HG03571 (cell line): ENCODE measurements around the gene FKBP2.

Source experiments
- ATAC-seq: cut with Tn5 transposase; IDR thresholded peaks from one replicate; pipeline ENCODE4 v1.9.1; 2021; ENCODE audit not compliant: unreplicated experiment

Gene FKBP2

DNA sequence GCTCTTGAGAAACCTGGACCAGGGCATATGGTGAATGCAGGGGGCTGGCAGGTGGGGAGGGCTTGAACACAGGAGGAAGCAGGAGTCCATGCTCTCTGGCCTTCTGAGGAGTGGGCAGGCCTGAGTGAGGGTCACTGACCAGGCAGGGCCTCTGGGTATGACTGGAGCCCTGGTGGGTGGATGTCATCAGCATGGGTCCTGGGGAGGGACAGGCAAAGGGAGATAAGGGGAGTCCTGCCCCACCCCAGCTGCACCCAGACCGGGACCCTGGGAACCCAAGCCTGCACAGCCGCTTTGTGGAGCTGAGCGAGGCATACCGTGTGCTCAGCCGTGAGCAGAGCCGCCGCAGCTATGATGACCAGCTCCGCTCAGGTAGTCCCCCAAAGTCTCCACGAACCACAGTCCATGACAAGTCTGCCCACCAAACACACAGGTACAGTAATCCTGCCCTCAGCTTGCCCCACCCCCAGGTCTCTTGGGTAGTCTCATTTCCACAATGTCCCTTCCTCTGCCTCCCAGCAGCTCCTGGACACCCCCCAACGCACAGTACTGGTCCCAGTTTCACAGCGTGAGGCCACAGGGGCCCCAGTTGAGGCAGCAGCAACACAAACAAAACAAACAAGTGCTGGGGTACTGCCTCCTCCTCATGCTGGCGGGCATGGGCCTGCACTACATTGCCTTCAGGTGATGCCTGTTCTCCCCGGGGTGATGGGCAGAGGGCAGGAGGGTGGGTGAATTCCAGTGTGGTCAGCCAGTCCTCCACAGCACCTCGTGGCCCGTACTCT lies 8.5 kb upstream of the FKBP2 start:
- no peak for ATAC-seq

DNA sequence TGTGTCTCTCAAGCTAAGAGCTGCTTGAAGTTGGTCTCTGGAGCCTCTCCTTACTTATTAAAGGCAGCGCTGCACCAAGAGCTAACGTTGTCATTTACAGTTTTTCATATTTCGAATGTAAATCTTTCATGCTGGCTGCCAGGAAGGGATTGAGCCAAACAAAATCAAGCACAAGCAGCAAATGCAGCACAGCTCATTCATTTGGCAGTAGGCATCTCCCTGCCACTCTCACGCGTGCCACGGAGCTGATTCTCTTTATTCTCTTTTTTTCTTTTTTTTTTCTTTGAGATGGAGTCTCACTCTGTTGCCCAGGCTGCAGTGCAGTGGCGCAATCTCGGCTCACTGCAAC lies 8.0 kb upstream of the FKBP2 start:
- no peak for ATAC-seq

DNA sequence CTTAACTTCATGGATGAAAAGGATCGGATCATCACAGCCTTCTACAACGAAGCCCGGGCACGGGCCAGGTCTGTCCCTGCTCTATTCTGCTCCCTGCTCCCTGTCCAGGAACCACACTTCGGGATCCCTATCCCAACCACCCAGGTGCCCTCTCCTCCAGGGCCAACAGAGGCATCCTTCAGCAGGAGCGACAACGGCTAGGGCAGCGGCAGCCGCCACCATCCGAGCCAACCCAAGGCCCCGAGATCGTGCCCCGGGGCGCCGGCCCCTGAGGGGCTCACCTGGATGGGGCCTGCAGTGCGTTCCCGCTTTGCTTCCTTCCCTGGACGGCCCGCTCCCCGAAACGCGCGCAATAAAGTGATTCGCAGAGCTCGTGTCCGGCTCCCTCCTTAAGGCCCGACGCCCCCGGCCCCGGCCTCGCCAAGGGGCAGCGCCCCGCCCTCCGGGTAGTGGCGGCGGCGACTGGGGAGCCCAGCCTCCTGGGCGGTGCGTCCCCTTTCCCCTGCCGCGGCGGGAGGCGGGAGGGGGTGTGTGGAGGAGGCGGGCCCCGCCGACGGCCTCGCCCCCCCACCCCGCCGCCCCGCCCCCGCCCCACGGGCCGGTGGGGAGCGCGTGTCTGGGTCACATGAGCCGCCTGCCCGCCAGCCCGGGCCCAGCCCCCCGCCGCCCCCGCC lies 6.8 kb upstream of the FKBP2 start, which contains the start of gene VEGFB:
TSS of gene VEGFB (plus strand) at position 672 of the 674 bp plus-strand sequence. CDS start 250 bp downstream, outside the sequence.
- peak; percentile 27 for ATAC-seq

DNA sequence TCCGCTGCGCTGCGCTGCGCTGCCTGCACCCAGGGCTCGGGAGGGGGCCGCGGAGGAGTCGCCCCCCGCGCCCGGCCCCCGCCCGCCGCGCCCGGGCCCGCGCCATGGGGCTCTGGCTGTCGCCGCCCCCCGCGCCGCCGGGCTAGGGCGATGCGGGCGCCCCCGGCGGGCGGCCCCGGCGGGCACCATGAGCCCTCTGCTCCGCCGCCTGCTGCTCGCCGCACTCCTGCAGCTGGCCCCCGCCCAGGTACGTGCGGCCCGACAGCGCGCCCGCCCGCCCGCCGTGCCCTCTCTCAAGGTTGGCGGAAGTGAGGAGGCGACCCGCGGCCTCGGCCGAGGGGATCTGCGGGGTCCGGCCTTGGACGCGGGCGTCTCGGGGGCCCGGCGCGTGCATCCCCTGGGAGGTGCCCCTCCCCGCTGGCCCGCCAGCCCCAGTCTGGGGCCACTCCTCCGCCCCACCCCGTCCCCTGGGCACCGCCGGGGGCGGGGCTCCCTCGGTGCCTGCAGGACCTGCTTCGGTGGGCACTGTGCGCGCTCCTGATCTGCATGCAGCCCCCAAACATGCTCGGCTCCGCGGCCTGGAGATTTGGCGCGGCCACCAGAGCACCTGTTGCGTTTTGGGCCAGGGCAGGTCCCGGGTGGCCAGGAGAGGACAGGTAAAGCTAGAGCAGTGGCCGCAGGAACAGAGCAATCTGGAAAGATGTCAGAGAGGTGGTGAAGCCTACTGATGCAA lies 6.1 kb upstream of the FKBP2 start:
- ATAC-seq, result peak; percentile 10

DNA sequence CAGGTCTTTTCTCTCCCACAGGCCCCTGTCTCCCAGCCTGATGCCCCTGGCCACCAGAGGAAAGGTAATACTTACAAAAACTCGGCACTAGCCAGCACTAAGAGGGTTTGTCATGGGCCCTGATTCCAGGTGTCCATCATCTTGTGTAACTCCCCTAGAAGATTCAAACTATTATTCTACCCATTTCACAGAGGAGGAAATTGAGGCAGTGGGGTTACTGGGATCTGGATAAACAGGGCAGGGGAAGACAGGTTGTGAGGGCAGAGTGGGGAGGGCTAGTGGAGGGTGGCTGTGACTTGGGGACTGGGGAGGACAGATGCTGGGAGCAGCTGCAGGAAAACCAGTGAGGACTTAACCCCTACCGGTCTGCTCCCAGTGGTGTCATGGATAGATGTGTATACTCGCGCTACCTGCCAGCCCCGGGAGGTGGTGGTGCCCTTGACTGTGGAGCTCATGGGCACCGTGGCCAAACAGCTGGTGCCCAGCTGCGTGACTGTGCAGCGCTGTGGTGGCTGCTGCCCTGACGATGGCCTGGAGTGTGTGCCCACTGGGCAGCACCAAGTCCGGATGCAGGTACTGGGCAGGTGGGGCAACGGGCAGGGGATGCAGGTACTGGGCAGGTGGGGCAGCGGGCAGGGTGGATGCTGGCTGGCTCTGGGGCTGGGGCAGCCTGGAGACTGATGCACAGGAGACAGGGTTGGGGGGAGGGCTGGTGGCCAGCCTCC lies 5.3 kb upstream of the FKBP2 start:
- ATAC-seq, result no peak

DNA sequence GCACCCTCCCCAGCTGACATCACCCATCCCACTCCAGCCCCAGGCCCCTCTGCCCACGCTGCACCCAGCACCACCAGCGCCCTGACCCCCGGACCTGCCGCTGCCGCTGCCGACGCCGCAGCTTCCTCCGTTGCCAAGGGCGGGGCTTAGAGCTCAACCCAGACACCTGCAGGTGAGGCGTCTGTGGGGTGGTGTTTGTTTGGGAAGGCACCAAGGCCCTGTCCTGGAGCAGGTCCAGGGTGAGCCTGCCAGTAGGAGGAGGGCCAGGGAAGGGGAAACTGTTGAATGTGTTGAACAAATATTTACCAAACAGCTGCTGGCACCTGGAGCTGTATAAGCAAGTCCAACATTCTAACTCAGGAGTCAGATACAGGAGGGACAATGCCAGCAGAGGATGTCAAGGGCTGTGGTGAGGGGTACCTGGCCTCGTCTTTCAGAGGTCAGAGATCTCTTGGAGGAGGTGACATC lies 3.4 kb upstream of the FKBP2 start:
- no peak for ATAC-seq

DNA sequence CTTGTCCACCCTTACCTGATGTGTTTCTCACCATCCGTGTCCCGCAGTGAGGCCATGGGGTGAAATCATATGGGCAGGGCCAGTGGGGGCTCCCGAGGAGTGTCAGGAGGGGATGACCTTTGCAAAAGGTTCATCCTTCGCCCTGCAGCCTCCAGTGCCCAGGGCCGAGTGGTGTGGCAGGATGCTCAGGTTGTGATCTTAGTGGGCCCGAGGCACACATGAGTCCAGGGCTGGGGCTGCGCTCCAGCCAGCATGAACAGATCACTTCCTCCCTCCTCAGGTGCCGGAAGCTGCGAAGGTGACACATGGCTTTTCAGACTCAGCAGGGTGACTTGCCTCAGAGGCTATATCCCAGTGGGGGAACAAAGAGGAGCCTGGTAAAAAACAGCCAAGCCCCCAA lies 2.8 kb upstream of the FKBP2 start:
- ATAC-seq, result no peak

DNA sequence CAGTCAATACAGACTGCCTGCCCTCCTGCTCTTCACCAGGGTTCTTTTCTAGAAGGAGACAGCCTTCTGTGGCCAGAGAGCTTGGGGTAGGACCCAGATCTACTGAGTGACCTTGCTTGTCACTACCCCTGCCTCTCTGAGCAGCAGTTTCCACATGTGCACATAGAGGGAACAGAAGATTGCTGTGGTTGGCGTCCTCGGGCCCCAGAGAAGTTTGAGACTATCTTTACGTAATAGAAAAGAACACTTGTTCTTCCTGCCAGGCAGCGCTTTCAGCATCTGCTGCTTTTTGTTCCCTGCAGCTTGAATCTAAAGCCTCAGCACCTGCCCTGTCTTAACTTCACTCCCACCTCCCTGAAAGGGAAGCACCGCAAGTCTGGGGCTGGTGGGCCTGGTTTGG lies 1.9 kb upstream of the FKBP2 start:
- no peak for ATAC-seq

DNA sequence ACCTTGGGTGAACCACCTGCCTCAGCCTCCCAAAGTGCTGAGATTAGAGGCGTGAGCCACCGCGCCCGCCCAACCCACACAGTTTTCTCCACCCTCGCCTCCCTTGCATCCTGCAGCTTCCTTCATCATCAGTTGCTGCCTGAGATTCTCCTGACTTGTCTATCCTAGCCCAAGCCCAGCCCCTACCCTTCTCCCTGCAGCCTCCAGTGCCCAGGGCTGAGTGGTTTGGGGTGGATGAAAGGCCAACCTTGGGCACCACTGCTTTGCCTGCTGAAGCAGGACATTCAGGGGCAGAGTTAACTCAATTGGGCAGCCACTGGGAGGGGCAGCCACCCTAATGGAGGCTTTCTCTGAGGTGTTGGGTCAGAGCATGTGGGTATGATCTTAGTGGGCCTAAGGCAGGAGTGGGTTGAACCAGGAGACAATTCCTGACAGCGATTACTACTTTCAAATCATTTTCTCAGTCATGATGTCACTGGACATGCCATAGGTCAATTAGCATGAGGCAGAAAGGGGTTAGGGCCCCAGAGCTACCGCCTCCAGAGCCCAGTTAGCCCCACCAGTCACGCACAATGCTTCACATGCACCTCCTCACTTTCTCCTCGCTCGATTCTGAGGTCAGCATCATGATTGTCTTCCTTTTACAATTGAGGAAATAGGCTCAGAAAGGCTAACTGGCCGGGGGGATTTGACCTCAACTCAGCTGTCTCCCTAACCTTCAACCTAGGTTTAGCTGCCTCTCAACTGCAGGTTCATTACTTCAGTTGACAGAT lies 1.0 kb upstream of the FKBP2 start:
- ATAC-seq, result no peak

DNA sequence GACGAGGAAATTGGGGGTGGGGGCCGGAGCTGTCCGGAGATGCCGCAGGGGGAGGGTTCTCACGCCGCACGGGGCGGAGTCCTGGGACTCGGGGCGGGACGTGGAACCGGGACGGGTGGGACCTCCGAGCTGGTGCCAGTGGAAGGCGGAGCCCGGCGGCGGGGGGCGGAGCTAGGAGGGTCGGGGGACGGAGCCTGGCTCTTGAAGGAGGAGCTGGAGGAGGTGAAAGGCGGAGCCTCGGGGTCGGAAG lies 271 bp downstream of the FKBP2 start:
- ATAC-seq, result peak; percentile 54

DNA sequence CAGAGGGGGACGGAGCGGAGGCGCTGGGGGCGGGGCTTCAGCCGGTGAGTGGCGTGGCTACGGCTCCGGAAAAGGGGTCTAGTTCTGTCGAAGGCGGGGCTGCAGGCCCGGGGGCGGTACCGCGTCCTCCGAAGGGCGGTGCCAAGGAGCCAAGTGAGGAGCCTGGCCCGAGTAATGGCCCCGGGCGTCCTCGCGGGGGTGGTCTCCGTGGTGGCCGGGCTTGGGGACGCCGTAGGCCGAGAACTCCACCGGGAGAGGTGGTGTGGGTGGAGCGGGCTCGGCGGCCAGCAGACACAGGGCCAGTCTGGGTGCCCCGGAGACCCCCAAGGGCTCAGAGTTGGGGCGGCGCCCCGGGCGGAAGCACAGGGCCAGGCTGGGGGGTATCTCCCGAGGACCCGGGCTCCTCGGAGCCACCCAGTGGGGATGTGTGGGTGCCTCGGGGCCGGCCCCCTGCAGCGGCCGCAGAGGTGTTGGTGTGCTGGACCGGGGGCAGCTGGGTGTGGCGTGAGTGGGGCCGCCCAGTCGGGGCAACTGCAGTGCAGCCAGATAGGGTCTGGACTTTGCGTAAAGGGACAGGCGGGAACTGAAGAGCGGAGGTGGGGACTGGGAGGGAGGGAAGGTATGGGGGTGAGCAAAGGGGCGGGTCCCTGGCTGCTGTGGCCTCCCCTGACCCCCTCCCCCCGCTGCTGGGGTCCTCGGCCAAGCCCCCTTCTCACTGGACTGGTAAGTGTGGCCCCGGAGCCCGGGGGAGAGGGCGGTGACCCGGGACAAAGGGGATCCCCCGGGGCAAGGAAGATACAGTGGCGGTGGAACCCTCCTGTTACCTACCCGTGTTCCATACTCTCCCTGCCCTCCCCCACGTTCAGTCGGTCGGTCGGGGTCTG lies 838 bp downstream of the FKBP2 start:
- peak; percentile 44 for ATAC-seq

DNA sequence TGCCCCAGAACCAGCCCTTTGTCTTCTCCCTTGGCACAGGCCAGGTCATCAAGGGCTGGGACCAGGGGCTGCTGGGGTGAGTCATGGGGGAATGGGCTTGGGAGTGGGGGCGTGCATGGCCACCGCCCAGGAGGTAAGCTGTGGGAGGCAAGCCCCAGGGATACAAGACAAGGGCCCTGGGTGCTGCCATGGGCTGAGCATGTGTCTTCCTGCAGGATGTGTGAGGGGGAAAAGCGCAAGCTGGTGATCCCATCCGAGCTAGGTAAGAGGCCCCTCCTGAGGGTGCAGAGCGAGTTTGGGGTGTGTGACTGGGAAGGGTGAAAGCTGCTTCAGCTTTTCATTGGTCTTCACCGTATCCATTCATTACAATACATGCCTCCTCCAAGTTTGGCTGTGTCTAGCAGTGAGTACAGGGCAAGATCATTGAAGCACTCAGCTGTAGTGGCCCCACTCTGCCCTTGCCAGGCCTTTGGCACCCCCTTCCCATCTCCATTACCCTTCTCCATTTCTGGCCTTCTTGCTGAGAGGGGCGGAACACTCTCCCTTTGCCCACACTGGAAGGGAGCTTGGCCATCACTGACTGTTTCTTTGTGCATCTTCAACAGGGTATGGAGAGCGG lies 2.5 kb downstream of the FKBP2 start:
- ATAC-seq, result no peak

DNA sequence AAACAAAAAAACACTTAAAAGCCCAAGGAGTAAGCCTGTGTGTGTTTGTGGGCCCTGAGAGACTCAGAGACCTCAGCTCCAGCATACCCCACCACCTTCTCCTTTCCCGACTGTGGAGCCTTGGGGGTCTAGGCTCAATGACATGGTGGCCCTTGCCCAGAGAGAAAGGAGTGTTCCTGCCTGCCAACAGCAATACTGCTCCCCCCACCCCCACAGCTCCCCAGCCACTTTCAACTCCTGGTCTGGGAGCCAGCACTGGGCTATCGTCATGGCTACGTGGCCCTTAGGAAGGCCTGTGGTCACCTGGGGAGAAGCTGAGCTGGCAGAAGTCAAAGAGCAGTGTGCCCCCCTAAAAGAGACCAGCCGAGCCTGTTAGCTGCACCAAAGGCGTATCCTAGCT lies 3.2 kb downstream of the FKBP2 start:
- ATAC-seq, result no peak

DNA sequence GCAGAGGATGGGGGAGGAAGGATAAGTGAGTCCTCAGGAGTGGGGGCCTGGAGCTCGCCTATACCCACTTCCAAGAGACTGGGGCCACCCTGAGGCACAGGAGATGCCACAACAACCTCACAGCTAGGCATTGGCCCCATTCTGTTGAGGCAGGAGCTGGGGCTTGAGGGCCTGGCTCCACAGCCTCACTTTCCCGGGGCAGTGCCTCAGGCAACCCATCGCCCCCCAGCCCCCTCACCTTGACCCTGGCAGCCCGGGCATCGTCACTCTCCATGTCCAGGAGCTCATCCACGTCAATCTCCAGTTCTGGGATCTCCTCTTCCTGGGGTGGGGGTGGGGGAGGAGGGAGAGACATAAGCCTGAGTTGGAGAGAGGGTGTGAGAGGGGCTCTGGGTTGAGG lies 4.1 kb downstream of the FKBP2 start:
- no peak for ATAC-seq

DNA sequence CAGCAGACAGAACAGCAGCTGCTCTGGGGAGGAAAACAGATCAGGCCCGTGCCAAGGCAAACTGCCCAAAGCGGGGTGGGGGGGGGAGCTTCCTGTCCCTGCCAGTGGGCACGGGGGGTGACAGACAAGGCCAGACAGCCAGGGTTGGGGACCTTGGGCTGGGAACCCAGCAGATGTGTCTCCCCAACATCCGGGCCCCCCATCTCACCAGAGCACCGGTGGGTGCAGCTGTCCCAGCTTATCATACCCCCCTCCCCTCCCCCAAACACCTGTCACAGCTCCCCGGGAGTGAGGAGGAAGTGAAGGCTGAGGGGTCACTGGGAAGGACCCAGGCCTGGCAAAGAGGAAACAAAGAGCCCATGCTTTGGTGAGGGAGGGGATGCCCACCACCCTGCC lies 4.5 kb downstream of the FKBP2 start:
- no peak for ATAC-seq

DNA sequence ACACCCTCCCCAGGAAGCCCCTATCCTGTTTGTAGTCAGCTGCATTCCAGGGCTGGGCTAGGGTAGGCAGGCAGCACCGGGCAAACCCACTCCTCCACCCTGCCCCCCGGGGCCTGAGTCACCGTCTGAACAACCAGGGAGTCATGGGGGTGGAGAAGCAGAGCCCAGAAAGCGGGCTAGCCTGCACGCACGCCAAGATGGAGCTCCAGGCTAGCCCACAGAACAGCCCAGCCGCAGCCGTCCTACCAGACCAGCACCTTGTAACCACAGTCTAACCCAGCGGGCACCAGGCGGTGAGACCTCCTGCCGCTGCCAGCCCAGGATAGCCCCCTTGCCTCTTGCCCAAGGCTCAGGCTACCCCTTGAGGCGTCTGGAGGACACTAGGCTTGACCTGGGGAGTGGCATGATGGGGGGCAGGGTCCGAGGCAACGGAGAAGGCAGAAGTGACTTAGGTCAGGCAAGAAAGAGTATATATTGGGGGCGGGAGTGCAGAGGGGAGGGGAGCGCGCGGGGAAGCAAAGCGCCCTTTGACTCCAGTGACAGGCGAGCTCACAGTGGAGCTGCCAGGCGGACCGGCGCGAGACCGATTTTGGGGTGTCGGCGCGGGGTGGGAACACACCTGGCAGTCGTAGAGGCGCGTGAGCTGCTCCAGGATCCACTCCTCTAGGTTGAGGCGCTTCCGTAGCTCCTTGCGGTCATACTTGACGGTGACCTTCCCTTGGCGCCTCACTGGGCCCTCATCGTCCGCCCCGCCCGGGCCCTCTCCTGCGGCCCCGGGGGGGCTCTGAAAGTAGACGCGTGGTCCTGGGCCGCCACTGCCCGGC lies 5.1 kb downstream of the FKBP2 start:
- no peak for ATAC-seq

DNA sequence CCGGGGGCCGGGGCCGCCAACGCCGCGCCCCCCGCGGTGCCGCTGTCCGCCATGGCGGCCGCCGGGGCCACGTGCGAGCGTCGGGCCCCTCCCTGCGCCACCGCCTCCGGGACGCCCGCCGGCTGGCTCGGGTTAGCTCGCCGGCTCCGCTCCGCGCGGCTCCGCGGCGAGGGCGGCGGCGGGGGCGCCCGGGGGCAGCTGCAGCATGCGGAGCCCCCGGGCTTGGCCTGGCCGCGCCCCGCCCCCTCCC lies 5.7 kb downstream of the FKBP2 start:
- peak; percentile 5 for ATAC-seq

DNA sequence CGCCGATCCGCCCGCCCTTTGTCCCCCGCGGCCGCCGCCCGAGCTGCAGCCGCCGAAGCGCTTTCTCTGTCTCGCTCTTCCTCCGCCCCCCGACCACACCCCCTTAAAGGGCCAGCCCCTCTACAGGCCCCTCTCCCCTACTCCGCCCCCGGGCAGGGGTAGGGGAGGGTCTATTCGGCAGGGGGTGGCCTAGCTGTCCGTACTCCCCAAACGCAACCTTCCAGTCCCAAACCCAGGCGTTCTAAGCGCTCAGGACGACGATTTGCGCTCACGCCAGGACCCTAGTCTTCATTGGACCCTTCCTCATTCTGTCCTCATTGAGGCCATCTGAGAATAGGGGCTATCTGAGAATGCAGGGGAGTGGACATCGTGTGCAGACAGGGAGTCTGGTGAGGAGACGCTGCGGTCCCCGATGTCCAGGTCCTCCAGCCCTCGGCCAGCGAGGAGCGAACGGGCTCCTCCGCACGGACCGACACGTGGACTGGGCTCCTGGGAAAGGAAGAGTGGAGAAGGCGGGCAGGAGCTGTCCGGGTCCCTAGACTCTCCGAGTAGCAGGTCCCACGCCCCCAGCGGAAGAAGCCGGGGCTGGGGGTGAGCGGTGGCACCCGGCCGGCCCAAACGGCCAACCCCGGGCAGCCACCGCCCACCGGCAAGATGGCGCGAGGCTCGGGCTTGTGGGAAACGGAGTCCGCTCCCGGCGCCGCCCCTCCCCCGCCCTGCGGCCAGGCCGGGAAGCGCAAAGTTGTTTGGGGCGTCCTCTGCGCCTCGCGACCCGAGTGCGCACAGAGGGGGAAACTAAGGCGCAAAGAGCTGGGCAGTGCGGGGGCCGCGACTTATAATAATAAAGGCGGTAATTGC lies 6.2 kb downstream of the FKBP2 start, which contains the start of gene PPP1R14B:
TSS of gene PPP1R14B (minus strand) at position 73 of the 858 bp plus-strand sequence. CDS start 270 bp downstream, outside the sequence.
- peak; percentile 34 for ATAC-seq
